H1 (cell line): ENCODE results near the gene ME3. TPM values are rescaled to one million over a fixed set of nuclear protein-coding genes. Genes with fewer than 3 reads are reported as not detected.

Experiments used
- EZH2 ChIP-seq: fragments of 200-600 bp; sonication (generic); IDR thresholded peaks from 2 replicates; pipeline ENCODE4 v1.7.1; 2012; ENCODE audit warnings: low read depth, mild to moderate bottlenecking, moderate library complexity, low read length, inconsistent platforms; ENCODE audit not compliant: severe bottlenecking
- POU5F1 ChIP-seq: IDR thresholded peaks from 2 replicates; pipeline ENCODE4 v1.6.1; 2011; ENCODE audit warnings: low read depth, mild to moderate bottlenecking, low read length, moderate library complexity
- SIX5 ChIP-seq: IDR thresholded peaks from 2 replicates; pipeline ENCODE4 v1.6.1; 2011; ENCODE audit warnings: mild to moderate bottlenecking, low read depth, low read length
- polyA plus RNA-seq, 7 experiments: library from polyadenylated mRNA; depleted of rRNA in 3 of 7; stranded (reverse) in 5 of 7; unstranded in 2 of 7; fragments of >200 nt in 5 of 7; fragments of 200-250 nt in 2 of 7; gene quantifications; 1 replicate in 5 of 7; 2 replicates in 1 of 7; 4 replicates in 1 of 7; pipeline versions ENCODE4 v1.2.1 to v1.2.3, GENCODE V29; 2011 to 2013; ENCODE audit warnings: missing spikeins in 2 of 7, mixed read lengths in 2 of 7
- total RNA-seq: library from RNA; stranded (reverse); fragmentation: NEBNext Ultra II Directional; extraction: Animal tissue kit (Norgen Biotek cat#: 25700); gene quantifications from 2 replicates; pipeline ENCODE4 v1.2.1, GENCODE V29; 2021
- TF ChIP-seq, protein P1 (sequence below): IDR thresholded peaks from 2 replicates; pipeline ENCODE4 v1.6.1; 2012; ENCODE audit warnings: inconsistent platforms

The ME3 gene
- total and polyA plus RNA-seq, 2 of the 8 experiments (the other 6 are each of a cell fraction or from before 2014, with no cell fraction given) = 1.5 to 2.8 TPM

DNA sequence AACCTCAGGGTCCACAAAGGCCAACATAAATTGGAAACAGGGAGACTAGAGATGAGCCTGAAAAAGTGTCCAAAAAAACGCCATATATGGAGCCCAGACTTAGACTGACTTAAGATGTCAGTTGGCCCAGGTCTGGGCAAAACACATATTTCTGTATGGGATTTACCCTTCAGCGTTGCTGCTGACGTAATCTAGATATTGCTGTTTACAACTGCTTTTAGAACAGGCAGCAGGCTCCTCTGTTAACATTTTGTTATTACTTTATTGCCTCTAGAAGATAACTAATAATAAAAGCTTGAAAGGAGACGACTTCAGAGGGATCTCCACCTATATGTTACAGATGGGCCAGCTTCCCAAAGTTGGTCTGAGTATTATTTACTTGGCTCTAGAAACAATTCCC is 8.7 kb downstream of the ME3 start (continued):
- TF ChIP-seq, protein P1, sequence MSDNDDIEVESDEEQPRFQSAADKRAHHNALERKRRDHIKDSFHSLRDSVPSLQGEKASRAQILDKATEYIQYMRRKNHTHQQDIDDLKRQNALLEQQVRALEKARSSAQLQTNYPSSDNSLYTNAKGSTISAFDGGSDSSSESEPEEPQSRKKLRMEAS = no peak
- TF ChIP-seq SIX5 (no peak), POU5F1 (no peak), EZH2 (no peak)
